ENCODE results near the gene TMEM72.
"Not testable (repeated sequence)": the region's sequence is repeated elsewhere in the genome, so short reads cannot be mapped to it uniquely, and the experiment has no call there.

TMEM72 gene

GRCh38 chr10:44911081-44911540 is at the start of gene TMEM72:
Gene TMEM72, plus strand, starts transcription at chr10:44911337. Its CDS starts 176 bp downstream, at chr10:44911513.
- DNase-seq = no peak

- DNase-seq = no peak
These were observed 49.0 kb upstream of the TMEM72 start for GRCh38 chr10:44862006-44862751.

DNA sequence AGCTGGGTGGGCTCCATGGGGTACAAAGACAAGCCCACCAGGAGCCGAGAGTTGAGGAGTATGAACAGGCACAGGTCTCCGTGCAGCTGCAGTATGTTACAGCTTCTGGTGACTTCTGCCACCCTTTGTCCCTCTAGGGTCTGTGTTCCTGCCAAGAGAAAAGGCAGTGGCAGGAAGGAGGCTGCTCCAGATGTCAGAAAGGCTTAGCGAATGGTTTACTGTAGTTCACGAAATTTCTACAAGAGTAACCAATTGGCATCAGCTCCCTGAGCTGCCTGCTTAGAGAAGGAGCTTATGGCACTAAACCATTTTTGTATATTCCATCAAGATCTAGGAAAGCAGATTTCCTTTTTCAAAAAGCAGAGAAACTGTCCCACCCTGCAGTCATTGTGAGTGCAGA is 48.2 kb upstream of the TMEM72 start:
- no peak for DNase-seq

DNA sequence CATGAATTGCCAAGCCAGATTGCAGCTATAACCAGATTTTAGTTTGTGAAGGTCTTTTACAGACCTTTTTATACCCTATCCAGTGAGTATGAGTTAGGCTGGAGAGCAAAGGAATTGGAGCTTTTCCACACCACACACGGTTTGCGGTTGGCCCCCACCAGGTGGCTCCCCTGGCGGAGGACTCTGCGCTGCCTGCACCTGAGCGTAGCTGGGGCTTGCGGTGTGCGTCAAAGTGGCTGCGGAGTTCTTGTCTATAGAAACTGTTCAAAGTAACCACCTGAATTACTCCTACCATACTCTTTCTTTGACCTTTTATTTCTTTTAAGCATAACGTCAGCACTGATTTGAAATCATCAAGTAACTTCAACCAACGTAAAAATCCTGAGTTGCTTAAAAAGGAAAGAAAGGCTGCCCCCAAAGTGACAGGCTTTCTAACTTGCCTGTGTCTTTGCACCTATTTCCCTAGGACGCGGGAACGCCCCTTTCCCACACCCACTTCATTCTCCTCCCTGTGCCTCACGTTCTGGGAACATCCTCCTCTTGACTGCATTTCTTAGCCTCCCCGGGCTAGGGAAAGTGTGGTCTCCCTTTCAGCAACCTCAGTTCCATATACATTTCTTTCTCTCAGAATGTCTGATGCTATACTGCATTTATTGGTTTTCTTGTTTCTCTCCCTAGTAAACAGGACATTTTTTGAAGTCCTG is 47.6 kb upstream of the TMEM72 start:
- DNase-seq = peak in 5 of 6 experiments; percentile 12 to 52 (median 21)

- peak in 2 of 6 experiments; percentile 3 to 45 for DNase-seq
These were observed 47.1 kb upstream of the TMEM72 start for GRCh38 chr10:44864051-44864450.

GRCh38 chr10:44864637-44865288 is 46.4 kb upstream of the TMEM72 start:
- peak; percentile 59 to 91 (median 74) for DNase-seq

DNA sequence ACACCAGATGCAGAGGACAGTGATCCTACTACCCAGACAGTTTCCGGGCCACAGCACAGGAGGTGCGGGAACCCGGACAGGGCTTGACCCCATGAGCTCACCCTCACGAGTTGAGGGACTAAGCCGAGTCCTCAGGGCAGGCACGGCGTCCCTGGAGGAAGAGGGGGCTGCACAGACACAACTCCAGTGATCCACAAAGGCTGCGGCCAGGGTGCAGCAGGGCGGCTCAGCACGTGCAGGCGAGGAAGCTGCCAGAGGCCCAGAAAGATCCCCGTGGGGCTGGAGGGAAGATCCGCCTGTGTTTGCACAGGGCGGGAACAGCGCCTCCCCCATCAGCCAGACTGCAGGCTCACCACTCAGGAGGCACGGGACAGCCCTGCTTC is 45.9 kb upstream of the TMEM72 start:
- no peak for DNase-seq

- DNase-seq = not testable (repeated sequence)
These were observed 44.8 kb upstream of the TMEM72 start for GRCh38 chr10:44866367-44866766.

DNA sequence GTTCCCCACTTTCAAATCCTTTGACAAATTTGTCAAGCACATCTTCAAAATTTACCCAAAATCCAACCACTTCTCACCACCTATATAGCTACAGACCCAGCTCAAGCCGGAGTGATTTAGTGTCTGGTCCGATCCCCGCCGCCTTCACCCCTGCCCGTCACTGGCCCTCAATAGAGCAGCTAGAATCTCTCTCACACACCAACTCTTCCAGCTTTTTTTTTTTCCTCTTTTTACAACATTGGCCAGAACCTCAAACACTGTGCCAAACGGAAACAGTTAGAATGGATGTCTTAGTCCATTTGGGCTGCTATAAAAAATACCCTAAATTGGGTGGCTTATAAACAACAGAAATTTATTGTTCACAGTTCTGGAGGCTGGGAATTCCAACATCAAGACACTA is 41.1 kb upstream of the TMEM72 start:
- DNase-seq = no peak

- DNase-seq = no peak
These were observed 38.0 kb upstream of the TMEM72 start for GRCh38 chr10:44873160-44873559.

DNA sequence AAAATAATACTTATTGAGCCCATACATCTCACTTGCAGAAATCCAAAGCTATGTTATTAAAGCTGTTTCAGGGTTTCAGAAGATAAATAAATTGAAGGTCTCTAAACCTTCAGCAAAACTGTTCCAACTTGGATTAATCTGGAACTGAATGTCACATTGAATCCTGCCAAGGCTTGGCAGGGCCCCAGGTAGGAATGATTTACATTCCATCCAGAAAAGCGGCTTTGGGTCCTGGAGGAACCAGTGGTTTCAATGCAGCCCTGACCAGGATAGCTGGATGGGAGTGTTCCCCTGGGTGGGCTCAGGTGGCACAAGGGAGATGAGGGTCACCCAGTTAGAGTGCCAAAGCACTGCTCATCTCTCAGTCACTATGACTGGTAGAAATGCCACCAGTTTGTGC is 37.0 kb upstream of the TMEM72 start:
- DNase-seq = no peak

DNA sequence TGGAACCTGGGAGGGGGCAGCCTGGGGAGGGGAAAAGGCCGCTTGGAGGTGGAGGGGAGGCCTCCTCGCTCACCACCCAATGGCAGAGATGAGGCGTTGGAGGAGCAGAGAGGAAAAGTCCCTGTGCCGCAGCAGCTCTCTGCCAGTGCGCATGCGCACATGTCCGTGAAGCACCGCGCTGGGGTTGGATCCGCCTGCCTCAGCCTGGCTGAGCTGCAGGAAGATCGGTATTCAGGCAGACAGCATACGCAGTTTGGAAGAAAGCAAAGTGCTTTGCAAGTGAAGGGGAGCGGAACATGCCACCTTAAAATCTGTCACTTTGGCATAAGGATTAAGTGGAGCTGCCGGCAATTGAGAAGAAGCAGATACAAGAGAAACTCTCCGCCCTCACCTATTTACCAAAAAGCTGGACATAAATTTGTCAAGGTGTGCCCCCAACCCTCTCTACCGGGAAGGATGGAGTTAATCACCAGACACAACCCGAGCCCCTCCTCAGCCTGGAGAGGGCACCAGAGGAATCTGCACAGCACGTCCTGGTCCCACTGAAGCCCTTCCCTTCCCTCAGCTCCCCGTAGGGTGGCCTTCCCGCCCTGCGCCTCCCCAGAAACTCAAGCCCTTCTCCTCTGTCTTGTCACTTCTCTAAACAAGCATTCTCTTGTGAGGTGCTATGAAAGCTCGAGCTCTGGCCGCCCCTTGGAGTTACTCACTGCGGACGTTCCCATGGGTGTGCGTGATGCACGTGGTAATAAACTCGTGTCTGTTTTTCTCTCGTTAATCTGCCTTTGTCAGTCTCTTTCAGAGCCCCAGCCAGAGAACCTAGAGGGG is 32.2 kb upstream of the TMEM72 start:
- peak; percentile 47 to 85 (median 76) for DNase-seq

DNA sequence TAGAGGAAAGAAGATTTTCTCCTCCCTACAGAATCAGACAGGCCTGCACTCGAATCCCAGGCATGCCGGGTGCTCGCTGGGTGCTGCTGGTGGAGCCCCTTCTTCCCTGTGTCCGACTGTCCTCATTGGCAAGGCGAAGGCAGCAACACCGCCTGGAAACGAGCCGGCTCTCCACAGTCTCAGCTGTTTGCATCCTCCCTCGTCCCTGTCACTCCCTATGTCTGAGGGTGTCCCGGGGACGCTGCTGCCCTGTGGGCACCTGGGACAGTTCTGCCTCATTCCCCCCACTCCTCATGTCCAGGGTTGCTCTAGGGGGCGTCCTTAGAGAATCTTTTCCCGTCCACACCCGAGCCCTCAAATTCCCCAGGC is 31.6 kb upstream of the TMEM72 start:
- no peak for DNase-seq

- DNase-seq = no peak
These were observed 30.9 kb upstream of the TMEM72 start for GRCh38 chr10:44880090-44880715.

DNA sequence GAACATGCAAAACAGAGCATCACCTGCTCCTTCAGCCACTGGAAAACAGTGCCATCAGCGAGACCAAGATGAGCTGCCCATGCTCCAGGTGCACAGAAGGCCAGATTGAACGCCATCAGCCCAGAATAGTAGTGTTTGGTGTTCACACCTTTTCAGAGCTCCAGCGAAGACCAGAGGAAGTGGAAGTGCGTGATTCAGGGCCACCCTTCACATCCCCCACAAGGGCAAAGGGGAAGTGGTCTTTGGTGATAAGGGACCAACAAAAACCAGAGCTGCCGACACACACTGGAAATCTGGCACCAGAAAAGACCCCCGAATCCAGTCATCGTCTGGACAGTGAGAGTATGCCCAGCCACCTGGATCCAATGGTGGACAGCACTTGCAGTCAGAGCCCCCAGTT is 29.5 kb upstream of the TMEM72 start:
- no peak for DNase-seq

DNA sequence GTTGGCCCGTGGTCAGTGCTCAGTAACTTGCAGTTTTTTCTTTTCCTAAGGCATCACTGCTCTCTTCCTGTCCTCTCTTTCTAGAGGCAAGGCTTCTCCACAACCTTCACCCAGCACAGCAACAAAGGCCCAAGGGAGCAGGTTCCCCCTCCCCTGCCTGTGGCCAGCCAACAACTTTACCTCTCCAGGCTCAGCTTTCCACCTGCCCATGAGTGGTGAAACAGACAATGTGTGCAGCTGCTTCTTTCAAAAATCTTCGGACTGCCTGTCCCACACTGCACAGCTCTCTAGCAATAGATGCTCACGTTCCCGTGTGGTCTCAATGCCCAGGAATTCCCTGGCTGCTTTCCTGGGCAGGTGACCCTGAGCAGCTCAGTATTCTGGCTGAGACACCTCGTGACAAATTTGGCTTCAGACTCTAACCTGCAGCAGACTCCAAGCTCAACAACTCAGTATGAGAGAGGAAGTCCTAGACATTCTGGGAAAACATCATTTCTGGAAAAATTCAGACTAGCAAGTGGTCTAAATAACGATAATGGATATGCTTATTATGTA is 28.9 kb upstream of the TMEM72 start:
- DNase-seq = no peak

DNA sequence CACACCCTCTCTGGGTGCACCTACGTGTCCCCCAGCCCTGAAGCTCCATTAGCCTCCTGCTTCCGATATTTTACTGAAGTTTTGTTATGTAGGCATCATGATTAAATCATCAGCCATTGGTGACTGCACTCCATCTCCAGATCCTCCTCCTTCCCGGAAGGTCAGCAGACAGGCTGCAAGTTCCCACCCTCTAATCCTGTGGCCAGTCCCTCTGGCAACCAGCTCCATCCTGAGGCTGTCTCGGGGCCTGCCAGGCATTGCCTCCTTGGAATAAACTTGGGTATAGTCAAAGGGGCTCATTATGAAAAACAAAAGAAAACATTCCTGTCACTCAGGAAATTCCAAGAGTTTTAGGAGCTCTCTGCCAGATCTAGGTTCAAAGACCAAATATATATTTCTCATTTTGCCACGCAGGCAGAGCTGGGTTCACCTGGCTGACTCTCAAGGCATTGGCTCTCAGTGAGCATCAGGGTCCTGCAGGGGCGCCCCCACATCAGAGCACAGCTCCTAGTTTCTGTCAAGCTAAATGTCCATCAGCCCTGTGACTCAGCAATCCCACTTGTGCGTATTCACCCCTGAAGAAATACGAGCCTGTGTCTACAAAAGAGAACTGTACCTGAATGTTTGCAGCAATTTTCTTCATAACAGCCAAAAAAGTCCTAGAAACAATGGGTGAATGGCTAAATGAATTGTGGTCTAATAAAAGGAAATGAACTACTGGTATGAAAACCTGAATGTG is 27.4 kb upstream of the TMEM72 start:
- DNase-seq = no peak

GRCh38 chr10:44885710-44886109 is 25.4 kb upstream of the TMEM72 start:
- no peak for DNase-seq

GRCh38 chr10:44886966-44887365 is 24.2 kb upstream of the TMEM72 start:
- no peak for DNase-seq

GRCh38 chr10:44888886-44889285 is 22.3 kb upstream of the TMEM72 start:
- DNase-seq = no peak

DNA sequence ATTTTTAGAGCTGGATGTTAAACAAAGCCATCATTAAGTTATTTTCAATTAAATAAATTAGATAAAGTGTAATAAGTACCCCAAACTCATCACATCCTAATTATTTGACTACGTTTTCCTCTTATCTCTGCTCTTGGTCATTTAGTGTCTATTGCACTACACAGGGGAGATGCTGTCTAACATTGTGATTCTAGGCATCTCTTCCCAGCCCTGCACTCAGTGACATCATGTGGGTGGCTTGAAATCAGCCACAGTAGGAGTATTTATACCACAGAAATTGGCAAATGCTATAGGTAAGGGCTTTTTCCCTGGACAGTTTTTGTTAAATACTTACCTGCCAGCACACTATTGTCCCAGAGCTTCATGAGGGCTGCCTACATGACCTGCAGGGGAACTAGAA is 21.3 kb upstream of the TMEM72 start:
- DNase-seq = no peak

Measured in stimulated activated naive CD4-positive, alpha-beta T cell (primary cell).